Stimulated activated CD4-positive, alpha-beta T cell treated with anti-CD3 and anti-CD28 coated beads, Interleukin-4, amount 100 ng/mL, for 48 hours (primary cell): ENCODE results near the gene ANKRD33B.
"Not testable (repeated sequence)": the region's sequence is repeated elsewhere in the genome, so short reads cannot be mapped to it uniquely, and the experiment has no call there.

ENCODE experiments used
- DNase-seq, 2 donors: peaks; one replicate each; pipeline ENCODE4 v3.0.0-alpha.2; 2020; ENCODE audit warnings: low read depth in 2 of 2

The ANKRD33B gene

DNA sequence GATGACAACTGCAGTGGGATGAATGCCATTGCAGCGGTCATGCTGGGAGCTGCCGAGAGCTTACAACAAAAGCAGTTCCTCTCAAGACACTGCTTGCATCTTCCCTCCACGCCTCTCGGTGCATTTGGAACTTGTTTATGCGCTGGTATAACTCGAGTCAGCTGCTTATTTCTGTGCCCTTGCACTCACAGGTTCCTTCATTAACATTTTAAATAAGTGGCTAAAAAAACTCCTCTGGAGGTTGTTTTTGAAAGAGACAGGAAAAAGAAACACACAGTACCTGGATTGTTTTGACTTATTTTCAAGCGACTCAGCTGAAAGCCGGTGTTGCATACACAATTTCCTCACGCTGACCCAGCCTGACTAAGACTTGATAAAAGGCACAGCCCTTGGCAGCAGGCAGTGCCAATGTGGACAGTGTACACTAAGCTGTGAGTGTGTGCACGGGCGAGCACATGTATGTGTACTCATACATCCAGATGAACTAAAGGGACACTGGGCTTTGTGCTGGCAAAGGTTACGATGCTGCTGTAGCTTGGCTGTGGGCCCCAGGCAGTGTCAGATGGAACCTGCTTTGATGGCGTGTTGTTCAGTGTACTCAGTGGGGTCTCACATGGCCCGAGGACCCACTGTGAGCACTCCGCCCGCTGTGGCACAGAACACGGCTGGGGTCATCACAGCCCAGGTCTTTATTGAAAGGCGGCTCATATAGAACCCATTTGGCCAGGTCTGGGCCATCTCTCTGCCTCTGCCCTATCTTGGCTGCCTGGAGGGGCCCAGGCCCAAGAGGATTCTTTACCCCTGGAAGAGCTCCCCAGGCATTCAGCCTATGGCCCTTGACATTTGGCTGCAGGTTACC lies 92.3 kb downstream of the ANKRD33B start:
- no peak for DNase-seq

GRCh38 chr5:10658265-10658664 lies 94.4 kb downstream of the ANKRD33B start:
- no peak for DNase-seq

- no peak for DNase-seq
These were observed 96.3 kb downstream of the ANKRD33B start for GRCh38 chr5:10660135-10660534.

DNA sequence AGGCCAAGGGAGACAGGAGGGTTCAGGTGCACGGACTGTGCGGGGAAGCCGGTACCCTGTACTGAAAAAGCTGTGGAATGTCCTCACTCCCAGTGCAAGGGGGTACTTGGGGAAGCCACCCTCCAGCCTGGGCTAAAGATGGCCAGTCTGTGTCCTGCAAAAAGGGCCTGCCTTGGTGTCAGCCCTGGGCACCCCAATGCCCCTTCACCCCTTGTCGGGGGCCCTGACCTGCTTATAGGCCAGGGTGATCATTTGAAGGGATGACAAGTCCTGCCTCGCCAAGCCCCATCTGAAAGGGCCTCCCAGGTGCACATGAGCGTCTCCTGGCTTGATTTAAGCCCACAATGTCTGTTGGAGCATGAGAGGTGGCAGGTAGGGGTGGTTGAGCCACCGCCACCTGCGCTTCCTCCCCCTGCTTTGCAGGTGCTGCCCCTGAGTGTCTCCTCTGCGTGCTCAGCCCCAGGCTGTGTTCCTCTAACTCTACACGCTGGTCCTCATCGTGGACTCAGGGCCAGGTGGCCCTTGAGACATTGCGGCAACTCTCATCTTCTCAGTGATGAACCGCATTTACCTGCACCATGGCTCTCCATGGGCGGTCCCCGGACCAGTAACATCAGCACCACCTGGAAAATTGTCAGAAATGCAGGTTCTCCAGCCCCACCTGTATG lies 97.0 kb downstream of the ANKRD33B start:
- no peak for DNase-seq

DNA sequence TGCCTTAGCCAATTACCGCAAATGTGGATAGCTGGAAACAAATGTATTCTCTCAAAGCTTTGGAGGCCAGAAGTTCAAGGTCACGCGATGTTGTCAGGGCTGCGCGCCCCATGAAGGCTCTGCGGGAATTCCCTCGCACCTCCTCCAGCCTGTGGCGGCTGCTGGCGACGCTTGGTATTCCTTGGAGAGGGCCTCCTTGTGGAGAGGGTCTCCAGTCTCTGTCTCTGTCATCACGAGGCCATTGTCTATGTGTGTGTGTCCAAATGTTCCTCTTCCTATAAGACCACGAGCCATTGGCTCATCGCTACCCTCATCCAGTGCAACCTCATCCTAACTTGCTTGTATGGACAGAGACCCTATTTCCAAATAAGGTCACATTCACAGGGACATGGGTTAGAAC lies 97.5 kb downstream of the ANKRD33B start:
- no peak for DNase-seq

GRCh38 chr5:10662083-10662482 lies 98.2 kb downstream of the ANKRD33B start:
- DNase-seq = no peak

DNA sequence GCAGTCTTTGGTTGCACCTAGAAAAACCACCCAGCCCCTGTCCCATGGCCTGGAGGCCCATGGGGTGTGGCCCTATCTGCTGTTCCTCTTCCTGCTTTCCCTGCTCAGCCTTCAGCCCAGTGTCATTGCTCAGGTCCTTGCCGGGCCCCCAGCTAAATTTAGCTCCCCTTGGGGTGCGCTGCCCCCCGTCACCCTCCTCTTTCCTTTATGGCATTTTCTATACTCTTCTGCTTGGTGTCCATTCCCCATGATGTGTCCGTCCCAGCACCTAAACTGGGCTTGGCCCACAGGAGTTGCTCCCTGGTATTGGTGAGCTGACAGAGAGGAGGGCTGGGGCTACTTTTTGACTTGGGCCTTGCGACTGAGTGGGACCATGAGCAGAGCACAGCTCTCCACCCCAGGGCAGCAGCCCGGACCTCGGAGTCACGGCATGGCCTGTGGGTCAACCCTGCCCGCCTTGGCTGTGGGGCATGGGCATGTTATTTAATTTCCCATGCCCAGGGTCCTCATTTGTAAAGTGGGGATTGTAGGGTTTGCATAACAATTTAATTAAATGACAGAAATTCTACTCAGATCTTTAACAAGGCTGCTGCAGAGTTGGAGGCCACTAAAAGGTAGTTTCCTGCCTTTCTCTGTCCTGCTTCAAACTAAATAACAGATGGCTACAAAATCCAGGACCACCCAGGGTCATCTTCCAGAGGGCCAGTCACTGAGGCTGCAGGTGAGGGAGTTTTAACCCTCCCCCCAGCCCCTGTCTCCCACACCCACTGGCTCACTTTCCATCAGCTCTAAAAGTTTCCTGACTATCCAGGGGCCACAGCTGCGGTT lies 99.0 kb downstream of the ANKRD33B start:
- no peak for DNase-seq

- DNase-seq = no peak
These were observed 99.8 kb downstream of the ANKRD33B start for GRCh38 chr5:10663489-10664179.

DNA sequence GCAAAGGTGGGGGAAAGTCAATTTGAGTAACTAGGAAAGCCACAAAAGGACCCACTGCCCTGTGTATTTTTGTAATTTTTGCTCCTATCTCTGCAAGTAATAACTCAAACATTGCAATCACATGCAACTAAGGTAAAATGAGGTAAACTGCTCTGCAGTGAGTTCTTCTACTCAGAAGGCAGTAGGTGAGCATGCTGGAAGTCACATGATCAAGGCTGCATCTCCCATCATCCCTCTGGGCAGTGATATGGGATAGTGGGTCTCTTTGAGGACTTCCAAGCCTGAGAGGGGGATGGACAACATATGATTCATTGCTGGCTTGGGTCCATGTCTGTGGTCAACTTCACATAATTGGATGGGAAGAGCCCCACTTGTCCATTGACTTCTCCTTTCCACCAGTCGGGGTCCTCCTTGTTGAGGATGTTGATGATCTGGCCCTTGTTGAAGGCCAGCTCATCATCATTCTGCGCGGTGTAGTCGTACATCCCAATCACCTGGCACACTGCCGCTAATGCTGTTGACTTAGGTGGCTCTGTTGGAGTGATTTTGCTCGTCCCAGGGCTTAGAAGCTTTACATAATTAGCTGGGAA lies 100.4 kb downstream of the ANKRD33B start:
- DNase-seq = not testable (repeated sequence)

DNA sequence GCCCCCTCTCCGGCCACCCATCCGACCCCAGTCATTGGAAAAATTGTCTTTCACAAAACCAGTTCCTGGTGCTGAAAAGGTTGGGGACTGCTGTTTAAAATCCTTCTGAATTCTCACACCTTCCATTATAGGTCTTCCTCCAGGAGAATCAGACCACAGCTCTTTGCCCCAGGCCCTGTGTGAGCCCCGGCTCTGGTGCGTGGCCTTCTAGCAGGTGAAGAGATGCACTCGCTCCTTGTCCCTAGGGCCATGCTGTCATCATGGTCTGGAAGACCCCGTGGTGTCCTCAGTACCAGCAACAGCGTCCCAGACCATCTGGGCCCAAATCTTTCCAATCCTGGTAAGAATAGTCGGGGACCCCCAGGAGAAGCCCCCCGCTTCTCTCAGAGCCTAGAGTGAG lies 101.9 kb downstream of the ANKRD33B start:
- no peak for DNase-seq

- DNase-seq = no peak
These were observed 102.8 kb downstream of the ANKRD33B start for GRCh38 chr5:10666531-10667299.

DNA sequence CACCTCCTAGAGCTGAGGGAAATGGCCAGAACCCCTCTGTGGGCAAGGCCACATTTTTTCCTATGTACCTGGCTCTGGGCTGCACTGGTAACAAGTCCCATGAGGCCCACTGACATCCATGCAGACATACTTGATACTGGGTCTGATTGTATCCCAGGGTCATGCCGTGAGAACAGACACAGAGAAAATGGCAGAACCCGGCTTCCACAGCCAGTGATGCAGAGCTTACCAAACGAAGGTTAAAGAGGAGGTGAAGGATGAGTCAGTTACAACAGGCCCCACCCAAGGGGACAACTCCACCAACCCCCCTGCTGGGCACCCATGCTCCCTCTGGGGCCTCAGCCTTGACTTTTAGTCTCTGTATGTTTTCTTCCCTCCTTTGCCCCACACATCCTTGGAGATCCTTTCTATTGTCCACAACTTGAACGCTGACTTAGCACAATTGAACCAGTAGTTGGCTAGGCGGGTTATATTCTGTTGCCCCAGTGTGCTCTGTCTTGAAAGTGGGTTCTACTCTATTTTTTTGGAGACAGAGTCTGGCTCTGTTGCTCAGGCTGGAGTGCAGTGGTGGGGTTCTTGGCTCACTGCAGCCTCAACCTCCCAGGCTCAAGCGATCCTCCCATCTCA lies 103.7 kb downstream of the ANKRD33B start:
- DNase-seq = no peak

GRCh38 chr5:10668697-10669096 lies 104.8 kb downstream of the ANKRD33B start:
- DNase-seq = no peak

- no peak for DNase-seq
These were observed 106.1 kb downstream of the ANKRD33B start for GRCh38 chr5:10669983-10670382.

GRCh38 chr5:10671041-10672008 lies 107.5 kb downstream of the ANKRD33B start:
- no peak for DNase-seq

DNA sequence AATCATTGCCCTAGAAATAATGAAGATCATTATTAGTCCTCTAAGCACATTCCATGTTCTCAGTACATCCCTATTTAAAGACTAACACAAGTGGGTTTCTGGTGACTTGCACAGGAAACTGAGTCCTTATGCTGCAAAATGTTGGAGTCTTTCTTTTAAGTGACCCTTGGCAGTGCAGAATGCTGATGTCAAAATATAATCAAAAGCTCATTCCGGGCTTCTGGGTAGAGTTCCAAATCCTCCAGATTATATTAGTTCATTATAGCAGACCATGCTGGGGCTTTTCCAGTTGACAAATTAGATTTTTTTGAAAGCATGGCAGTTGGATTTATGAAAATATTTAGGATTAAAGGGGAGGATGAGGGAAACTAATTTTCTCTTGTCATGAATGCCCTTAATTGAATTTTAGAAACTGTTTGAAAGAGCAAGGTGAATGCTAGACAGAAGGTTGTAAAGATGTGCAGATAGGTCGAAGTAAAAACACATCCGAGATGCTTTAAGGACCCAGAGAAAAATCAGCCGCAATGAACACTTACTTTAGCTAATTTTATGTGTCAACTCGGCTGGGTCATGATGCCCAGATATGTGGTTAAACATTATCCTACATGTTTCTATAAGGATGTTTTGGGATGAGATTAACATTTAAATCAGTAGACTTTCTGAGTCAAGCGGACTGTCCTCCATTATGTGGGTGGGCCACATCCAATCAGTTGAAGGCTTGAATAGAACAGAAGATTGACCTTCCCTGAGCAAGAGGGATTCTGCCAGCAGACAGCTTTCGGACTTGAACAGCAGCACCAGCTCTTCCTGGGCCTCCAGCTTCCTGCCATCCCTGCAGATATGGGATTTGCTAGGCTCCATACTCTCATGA lies 108.5 kb downstream of the ANKRD33B start:
- DNase-seq = no peak

DNA sequence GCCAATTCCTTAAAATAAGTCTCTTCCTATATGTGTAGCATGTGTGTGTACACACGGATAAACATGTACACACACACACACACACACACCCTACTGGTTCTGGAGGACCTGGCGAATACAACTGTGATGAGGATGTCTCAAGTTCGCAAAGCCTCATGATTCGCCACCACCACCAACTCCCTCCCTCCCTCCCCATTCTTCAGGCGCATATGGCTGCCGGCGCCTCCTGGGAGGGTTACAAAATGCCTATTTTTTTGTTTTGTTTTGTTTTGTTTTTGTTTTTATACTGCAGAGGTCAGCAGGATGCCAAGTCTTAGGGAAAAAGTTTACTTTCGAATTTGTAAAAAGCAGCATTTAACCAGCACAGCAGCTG lies 109.1 kb downstream of the ANKRD33B start:
- DNase-seq = no peak

GRCh38 chr5:10673407-10673806 lies 109.5 kb downstream of the ANKRD33B start:
- no peak for DNase-seq
